Panc1 (cell line): ENCODE measurements around the gene LOX.

ENCODE experiments used
- CTCF ChIP-seq: fragments of 450-650 bp; IDR thresholded peaks from 2 replicates; pipeline ENCODE4 v1.5.1; 2017; ENCODE audit warnings: mild to moderate bottlenecking
- POLR2AphosphoS5 ChIP-seq: IDR thresholded peaks from 2 replicates; pipeline ENCODE4 v1.6.1; 2012; ENCODE audit warnings: mild to moderate bottlenecking, low read depth, low read length, moderate library complexity
- SIN3A ChIP-seq: IDR thresholded peaks from 2 replicates; pipeline ENCODE4 v1.6.1; 2012; ENCODE audit warnings: low read depth, mild to moderate bottlenecking, low read length, moderate library complexity, borderline replicate concordance; ENCODE audit not compliant: insufficient read depth

GRCh38 chr5:122120957-122121356 lies 42.9 kb upstream of the LOX start:
- TF ChIP-seq CTCF (no peak), SIN3A (no peak), POLR2AphosphoS5 (no peak)
